Liver (tissue), 9 donors: Measurements from ENCODE around the gene NRSN2. TPM values are rescaled to one million over a fixed set of nuclear protein-coding genes. Genes with fewer than 3 reads are reported as not detected.

Experiments
- DNase-seq: peaks from one replicate; pipeline ENCODE4 v3.0.0-alpha.2; 2017; ENCODE audit warnings: low spot score
- H3K27ac ChIP-seq, 2 donors: one replicate each; pipeline ENCODE4 v1.7.0; 2013; ENCODE audit warnings: inconsistent platforms in 2 of 2, low read length in 2 of 2, control low read depth in 1 of 2, low read depth in 1 of 2, mild to moderate bottlenecking in 1 of 2
- H3K27me3 ChIP-seq, 4 donors: one replicate each; pipeline versions ENCODE4 v1.6.1 to v1.7.0; 2013; ENCODE audit warnings: low read length in 3 of 4, inconsistent platforms in 1 of 4, mild to moderate bottlenecking in 1 of 4, moderate library complexity in 1 of 4; ENCODE audit not compliant: control insufficient read depth in 4 of 4, insufficient read depth in 4 of 4
- H3K36me3 ChIP-seq, 4 donors: one replicate each; pipeline versions ENCODE4 v1.6.1 to v1.7.0; 2013; ENCODE audit warnings: low read length in 3 of 4, mild to moderate bottlenecking in 3 of 4, low read depth in 1 of 4, moderate library complexity in 1 of 4; ENCODE audit not compliant: control insufficient read depth in 4 of 4, insufficient read depth in 3 of 4
- H3K4me1 ChIP-seq, 4 donors: one replicate each; pipeline versions ENCODE4 v1.6.1 to v1.7.0; 2013; ENCODE audit warnings: low read length in 3 of 4, mild to moderate bottlenecking in 3 of 4, moderate library complexity in 1 of 4; ENCODE audit not compliant: control insufficient read depth in 4 of 4, insufficient read depth in 4 of 4
- H3K4me3 ChIP-seq, 3 donors: one replicate each; pipeline versions ENCODE4 v1.6.1 to v1.7.0; 2013; ENCODE audit warnings: low read length in 3 of 3, control low read depth in 1 of 3, low read depth in 1 of 3, mild to moderate bottlenecking in 1 of 3
- H3K9ac ChIP-seq, 2 donors: one replicate each; pipeline ENCODE4 v1.7.0; 2013; ENCODE audit warnings: low read length in 2 of 2, mild to moderate bottlenecking in 2 of 2, moderate library complexity in 2 of 2, control low read depth in 1 of 2, low read depth in 1 of 2
- H3K9me3 ChIP-seq, 4 donors: one replicate each; pipeline versions ENCODE4 v1.6.1 to v1.7.0; 2013; ENCODE audit warnings: low read length in 3 of 4; ENCODE audit not compliant: control insufficient read depth in 4 of 4
- ATF3 ChIP-seq: IDR thresholded peaks from 2 replicates; pipeline ENCODE4 v1.6.1; 2016; ENCODE audit warnings: antibody characterized with exemption
- CTCF ChIP-seq: fragments of 150-350 bp; IDR thresholded peaks from 2 replicates; pipeline ENCODE4 v1.5.1; 2017; ENCODE audit warnings: improper control_type of control experiment, low read depth, low read length; ENCODE audit not compliant: missing input control
- EGR1 ChIP-seq, 2 donors: IDR thresholded peaks; 2 replicates each; pipeline ENCODE4 v1.6.1; 2016 to 2018; ENCODE audit warnings: antibody characterized with exemption in 2 of 2, low read depth in 2 of 2
- FOXA1 ChIP-seq: IDR thresholded peaks from 2 replicates; pipeline ENCODE4 v1.6.1; 2016; ENCODE audit warnings: antibody characterized with exemption
- FOXA2 ChIP-seq: IDR thresholded peaks from 2 replicates; pipeline ENCODE4 v1.6.1; 2016; ENCODE audit warnings: antibody characterized with exemption
- GABPA ChIP-seq, 2 donors: IDR thresholded peaks in 1 of 2; conservative IDR thresholded peaks in 1 of 2; 2 replicates each; pipeline ENCODE4 v1.6.1; 2016; ENCODE audit warnings: antibody characterized with exemption in 2 of 2, mild to moderate bottlenecking in 1 of 2, moderate library complexity in 1 of 2
- HNF4A ChIP-seq, 2 donors: conservative IDR thresholded peaks; 2 replicates each; pipeline ENCODE4 v1.6.1; 2016; ENCODE audit warnings: antibody characterized with exemption in 2 of 2, mild to moderate bottlenecking in 2 of 2
- JUND ChIP-seq, 2 donors: IDR thresholded peaks; 2 replicates each; pipeline ENCODE4 v1.6.1; 2016; ENCODE audit warnings: antibody characterized with exemption in 2 of 2
- MAX ChIP-seq: IDR thresholded peaks from 2 replicates; pipeline ENCODE4 v1.6.1; 2016; ENCODE audit warnings: antibody characterized with exemption
- NR2F2 ChIP-seq: IDR thresholded peaks from 2 replicates; pipeline ENCODE4 v1.6.1; 2016; ENCODE audit warnings: antibody characterized with exemption
- RAD21 ChIP-seq, 2 donors: IDR thresholded peaks; 2 replicates each; pipeline ENCODE4 v1.6.1; 2016; ENCODE audit warnings: antibody characterized with exemption in 2 of 2, mild to moderate bottlenecking in 2 of 2
- REST ChIP-seq: IDR thresholded peaks from 2 replicates; pipeline ENCODE4 v1.6.1; 2016; ENCODE audit warnings: antibody characterized with exemption, mild to moderate bottlenecking
- RXRA ChIP-seq, 2 donors: IDR thresholded peaks; 2 replicates each; pipeline ENCODE4 v1.6.1; 2017 to 2018; ENCODE audit warnings: antibody characterized with exemption in 2 of 2, mild to moderate bottlenecking in 1 of 2
- SP1 ChIP-seq: IDR thresholded peaks from 2 replicates; pipeline ENCODE4 v1.6.1; 2018; ENCODE audit warnings: antibody characterized with exemption, mild to moderate bottlenecking
- TAF1 ChIP-seq: conservative IDR thresholded peaks from 2 replicates; pipeline ENCODE4 v1.6.1; 2016; ENCODE audit warnings: antibody characterized with exemption, mild to moderate bottlenecking
- YY1 ChIP-seq: IDR thresholded peaks from 2 replicates; pipeline ENCODE4 v1.6.1; 2016; ENCODE audit warnings: antibody characterized with exemption, mild to moderate bottlenecking
- ZBTB33 ChIP-seq: IDR thresholded peaks from 2 replicates; pipeline ENCODE4 v1.6.1; 2016; ENCODE audit warnings: antibody characterized with exemption
- WGBS: extraction: QIAGEN DNeasy Blood & Tissue Kit; methylation state at CpG from one replicate; pipeline ENCODE4 v1.1.7; 2013; 5-methylcytosine and 5-hydroxymethylcytosine counted together
- polyA plus RNA-seq, 2 donors: library from polyadenylated mRNA; stranded (reverse) in 1 of 2; unstranded in 1 of 2; fragments of 200-250 nt in 1 of 2; fragments of >200 nt in 1 of 2; fragmentation: Nextera tagmentation in 1 of 2; extraction: Ambion mirVana in 1 of 2; gene quantifications; one replicate each; pipeline versions ENCODE4 v1.2.1 to v1.2.3, GENCODE V29; 2013 to 2015
- total RNA-seq, 2 donors: library from RNA; depleted of rRNA; stranded (reverse); fragments of >200 nt; gene quantifications; one replicate each; pipeline ENCODE4 v1.2.3, GENCODE V29; 2014
- donor health status: healthy.
- donor health status: healthy.
- donor health status: healthy.
- donor health status: healthy.
- donor health status: healthy.

NRSN2 gene
- total and polyA plus RNA-seq, 4 donors = 1.9 to 12.0 (median 4.7) TPM

DNA sequence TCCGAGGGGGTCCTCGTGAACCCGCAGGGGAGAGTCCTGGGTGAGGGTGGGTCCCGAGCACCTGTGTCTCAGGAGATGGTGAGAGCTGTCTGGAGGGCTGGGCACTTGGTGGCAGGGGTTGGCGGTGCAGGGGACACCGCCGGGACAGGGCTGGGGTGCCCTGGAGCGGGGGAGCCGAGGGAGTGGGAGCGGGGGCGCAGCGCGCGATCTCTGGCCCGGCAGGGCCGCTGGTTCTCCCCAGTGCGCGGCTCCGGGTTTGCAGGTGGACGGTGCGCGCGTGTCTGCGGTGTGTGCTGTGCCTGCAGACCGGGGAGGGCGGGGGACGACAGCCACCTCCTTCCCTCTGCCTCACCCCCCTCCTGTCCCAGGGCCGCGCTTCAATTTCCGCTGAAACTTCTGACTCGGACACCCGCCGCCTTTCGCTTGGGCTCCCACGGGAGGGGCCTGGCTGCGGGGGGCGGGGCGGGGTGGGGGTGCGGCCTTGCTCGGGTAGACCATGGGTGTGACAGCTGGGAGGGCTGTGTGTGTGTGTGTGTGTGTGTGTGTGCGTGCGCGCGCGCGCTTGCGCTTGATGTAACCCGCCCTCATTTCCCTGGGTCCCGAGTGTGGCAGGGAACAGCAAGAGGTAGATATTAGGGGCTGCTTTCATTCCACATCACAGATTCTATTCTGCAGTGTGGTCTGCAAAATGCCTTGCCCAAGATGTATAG is 34.8 kb downstream of the NRSN2 start:
- WGBS = under 1% methylated on average over 49 of the region's 49 CpGs
- peak overlapping the region; percentile 68 to 84 (median 75) for H3K4me3 ChIP-seq
- H3K36me3 ChIP-seq = no peaks in the 10 kb centered on the region
- peak; percentile 79 for DNase-seq
- H3K27ac ChIP-seq = peak overlapping the region; percentile 97 to 98
- H3K9me3 ChIP-seq = no peaks in the 10 kb centered on the region
- H3K27me3 ChIP-seq = no peaks in the 10 kb centered on the region
- peaks cover 0 to 13% (median 7%) of the 10 kb centered on the region in 4 donors for H3K4me1 ChIP-seq
- peak in 1 of 2 donors; percentile 20 for TF ChIP-seq GABPA (IDR thresholded peaks at IDR 0.05 in 1 of 2, conservative IDR thresholded peaks at IDR 0.05 in 1 of 2)
- peak in 1 of 2 donors; percentile 6 for TF ChIP-seq HNF4A (conservative IDR thresholded peaks at IDR 0.05)
- TF ChIP-seq FOXA2 = no peak
- TF ChIP-seq RXRA (IDR thresholded peaks at IDR 0.05) = peak in 1 of 2 donors; percentile 36
- peak; percentile 77 for TF ChIP-seq REST
- H3K9ac ChIP-seq = peak overlapping the region; percentile 72 to 90

- H3K4me1 ChIP-seq = peaks cover 0 to 13% (median 7%) of the 10 kb centered on the region in 4 donors
- H3K27ac ChIP-seq = peak overlapping the region; percentile 97 to 98
- 67% methylated on average over 8 of the region's 8 CpGs for WGBS
- no peaks in the 10 kb centered on the region for H3K9me3 ChIP-seq
- no peaks in the 10 kb centered on the region for H3K27me3 ChIP-seq
- H3K9ac ChIP-seq = peak overlapping the region in 1 of 2 donors; percentile 26
- no peak for DNase-seq
- no peaks in the 10 kb centered on the region for H3K36me3 ChIP-seq
- TF ChIP-seq ATF3 = no peak
- no peak for TF ChIP-seq TAF1
- no peak for TF ChIP-seq REST
- TF ChIP-seq EGR1 (IDR thresholded peaks at IDR 0.05; ENCODE audit: low read depth in 2 of 2) = no peak
- TF ChIP-seq SP1 = no peak
- no peak for TF ChIP-seq FOXA1
- TF ChIP-seq MAX = no peak
- no peak for TF ChIP-seq RAD21 (IDR thresholded peaks at IDR 0.05)
- no peak for TF ChIP-seq HNF4A (conservative IDR thresholded peaks at IDR 0.05)
- no peak for TF ChIP-seq ZBTB33
- no peak for TF ChIP-seq FOXA2
- no peak for TF ChIP-seq YY1
- no peak for TF ChIP-seq GABPA (IDR thresholded peaks at IDR 0.05 in 1 of 2, conservative IDR thresholded peaks at IDR 0.05 in 1 of 2)
- TF ChIP-seq CTCF = no peak
- TF ChIP-seq RXRA (IDR thresholded peaks at IDR 0.05) = no peak
- no peak for TF ChIP-seq NR2F2
- no peak for TF ChIP-seq JUND (IDR thresholded peaks at IDR 0.05)
- peak overlapping the region in 1 of 3 donors; percentile 84 for H3K4me3 ChIP-seq
These were observed 35.6 kb downstream of the NRSN2 start for GRCh38 chr20:382291-383115.
